Mesenteric fat pad (tissue), 1 donor: ENCODE measurements around the gene TTLL8. TPM values are rescaled to one million over a fixed set of nuclear protein-coding genes. Genes with fewer than 3 reads are reported as not detected.

ENCODE experiments used
- DNase-seq: peaks from one replicate; pipeline ENCODE4 v3.0.0-alpha.2; 2020; ENCODE audit warnings: low spot score
- total RNA-seq: library from RNA; stranded (reverse); fragmentation: NEBNext Ultra II Directional; extraction: Animal tissue kit (Norgen Biotek cat#: 25700); gene quantifications from one replicate; pipeline ENCODE4 v1.2.1, GENCODE V29; 2021
- donor health status: DM: yes; HTN: yes; CAD: no.

Gene TTLL8
- total RNA-seq, 1 donor from 2014 or later = not detected

- peak; percentile 87 for DNase-seq
Observed at GRCh38 chr22:50008151-50009040, 49.7 kb downstream of the TTLL8 start.

GRCh38 chr22:50007057-50007511 lies 51.0 kb downstream of the TTLL8 start:
- no peak for DNase-seq

- no peak for DNase-seq
Observed at GRCh38 chr22:50004918-50005317, 53.2 kb downstream of the TTLL8 start.

- peak; percentile 47 for DNase-seq
Observed at GRCh38 chr22:50002791-50003190, 55.3 kb downstream of the TTLL8 start.

- DNase-seq = peak; percentile 83
Observed at GRCh38 chr22:50001388-50002231, 56.5 kb downstream of the TTLL8 start.

GRCh38 chr22:50000587-50001387 lies 57.3 kb downstream of the TTLL8 start:
- peak; percentile 85 for DNase-seq

- DNase-seq = peak; percentile 86
Observed at GRCh38 chr22:49999946-50000586, 58.0 kb downstream of the TTLL8 start.

- peak; percentile 88 for DNase-seq
Observed at GRCh38 chr22:49999063-49999945, 58.8 kb downstream of the TTLL8 start.

GRCh38 chr22:49998718-49999062 lies 59.4 kb downstream of the TTLL8 start:
- peak; percentile 41 for DNase-seq

- peak; percentile 88 for DNase-seq
Observed at GRCh38 chr22:49997932-49998717, 60.0 kb downstream of the TTLL8 start.

GRCh38 chr22:49997251-49997599 lies 60.9 kb downstream of the TTLL8 start:
- DNase-seq = peak; percentile 89

- DNase-seq = peak; percentile 85
Observed at GRCh38 chr22:49996518-49997250, 61.4 kb downstream of the TTLL8 start.

GRCh38 chr22:49996119-49996517 lies 62.0 kb downstream of the TTLL8 start:
- DNase-seq = no peak

GRCh38 chr22:49995361-49996118 lies 62.6 kb downstream of the TTLL8 start:
- peak; percentile 82 for DNase-seq

GRCh38 chr22:49995041-49995360 lies 63.1 kb downstream of the TTLL8 start:
- DNase-seq = no peak

GRCh38 chr22:49994361-49995040 lies 63.6 kb downstream of the TTLL8 start:
- DNase-seq = peak; percentile 87
